ENCODE data around the gene APIP.

DNA sequence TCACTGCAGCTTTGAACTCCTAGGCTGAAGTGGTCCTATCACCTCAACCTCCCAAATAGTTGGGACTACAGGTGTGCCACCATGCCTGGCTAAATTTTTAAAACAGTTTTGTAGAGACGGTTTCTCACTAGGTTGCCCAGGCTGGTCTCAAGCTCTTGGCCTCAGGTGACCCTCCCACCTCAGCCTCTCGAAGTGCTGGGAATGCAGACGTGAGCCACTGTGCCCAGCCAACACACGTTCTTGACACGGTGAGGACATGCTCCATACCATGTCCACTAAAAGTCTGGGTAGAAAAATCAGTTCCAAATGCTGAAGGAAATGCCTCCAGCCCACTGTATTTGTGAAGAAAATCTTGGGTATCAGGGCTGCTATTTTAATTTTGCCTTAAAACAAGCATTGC lies 47.2 kb upstream of the APIP start:
- TF ChIP-seq SUZ12 (IDR thresholded peaks at IDR 0.05) (no peak), FOXA1 (IDR thresholded peaks at IDR 0.05) (no peak), NFRKB (IDR thresholded peaks at IDR 0.05) (no peak), FOXK2 (IDR thresholded peaks at IDR 0.05) (no peak), FOXM1 (IDR thresholded peaks at IDR 0.05; ENCODE audit: borderline replicate concordance) (no peak), SP1 (IDR thresholded peaks at IDR 0.05) (no peak), ZNF384 (IDR thresholded peaks at IDR 0.05) (no peak), L3MBTL2 (conservative IDR thresholded peaks at IDR 0.05) (no peak), CTBP1 (IDR thresholded peaks at IDR 0.05; ENCODE audit: borderline replicate concordance) (no peak), TARDBP (IDR thresholded peaks at IDR 0.05) (no peak), BHLHE40 (IDR thresholded peaks at IDR 0.05; ENCODE audit: borderline replicate concordance) (no peak), ELF4 (IDR thresholded peaks at IDR 0.05) (no peak)
- TF ChIP-seq, protein P1, sequence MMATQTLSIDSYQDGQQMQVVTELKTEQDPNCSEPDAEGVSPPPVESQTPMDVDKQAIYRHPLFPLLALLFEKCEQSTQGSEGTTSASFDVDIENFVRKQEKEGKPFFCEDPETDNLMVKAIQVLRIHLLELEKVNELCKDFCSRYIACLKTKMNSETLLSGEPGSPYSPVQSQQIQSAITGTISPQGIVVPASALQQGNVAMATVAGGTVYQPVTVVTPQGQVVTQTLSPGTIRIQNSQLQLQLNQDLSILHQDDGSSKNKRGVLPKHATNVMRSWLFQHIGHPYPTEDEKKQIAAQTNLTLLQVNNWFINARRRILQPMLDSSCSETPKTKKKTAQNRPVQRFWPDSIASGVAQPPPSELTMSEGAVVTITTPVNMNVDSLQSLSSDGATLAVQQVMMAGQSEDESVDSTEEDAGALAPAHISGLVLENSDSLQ (IDR thresholded peaks at IDR 0.05): no peak

Measured in HEK293T (cell line).